ENCODE results near the gene PLAC8.

GRCh38 chr4:83110970-83111750 is 3.4 kb downstream of the PLAC8 start:
- no peak for TF ChIP-seq POLR2A (IDR thresholded peaks at IDR 0.05; ENCODE audit: low read length)
- TF ChIP-seq GATA1 (IDR thresholded peaks at IDR 0.05; ENCODE audit: low read depth, low read length) = no peak
